B cell (primary cell): ENCODE data around the gene MUC12. TPM values are rescaled to one million over a fixed set of nuclear protein-coding genes. Genes with fewer than 3 reads are reported as not detected.

Experiments
- ATAC-seq: fragments of 200-7000 bp; cut with Tn5 transposase; one replicate; pipeline ENCODE4 v1.10.0; 2021; ENCODE audit warnings: low read depth, mild to moderate bottlenecking, moderate number of reproducible peaks, moderate library complexity
- CTCF ChIA-PET: fragments of 350-600 bp; sonication (Branson Sonifier 250); formaldehyde crosslinking; loops from one replicate; lab custom pipeline; 2021; ENCODE audit warnings: antibody characterized with exemption, inconsistent platforms; lab: Charles Lee
- POLR2A ChIA-PET: fragments of 350-600 bp; sonication (Branson Sonifier 250); formaldehyde crosslinking; loops from one replicate; lab custom pipeline; 2021; ENCODE audit warnings: antibody characterized with exemption; lab: Charles Lee
- DNase-seq: peaks from one replicate; pipeline ENCODE4 v3.0.0; 2013
- H2AFZ ChIP-seq: 2 replicates; pipeline ENCODE4 v1.6.1; 2012; ENCODE audit warnings: mild to moderate bottlenecking, low read depth, low read length; ENCODE audit not compliant: insufficient read depth, poor library complexity, severe bottlenecking
- H3K27ac ChIP-seq, 2 donors: 1 replicate in 1 of 2; 2 replicates in 1 of 2; pipeline ENCODE4 v1.5.1; 2012 to 2013; ENCODE audit warnings: low read length in 2 of 2, mild to moderate bottlenecking in 2 of 2, moderate library complexity in 1 of 2
- H3K27me3 ChIP-seq, 4 experiments: fragments of 200-600 bp in 1 of 4; sonication (generic) in 1 of 4; replicated peaks in 1 of 4; 1 replicate in 2 of 4; 2 replicates in 2 of 4; pipeline versions ENCODE4 v1.6.1 to v1.7.0; 2013 to 2016; ENCODE audit warnings: low read length in 3 of 4, mild to moderate bottlenecking in 2 of 4, mixed read lengths in 1 of 4, moderate library complexity in 1 of 4; ENCODE audit not compliant: insufficient read depth in 4 of 4, control insufficient read depth in 3 of 4; ENCODE audit errors: control extremely low read depth in 1 of 4
- H3K36me3 ChIP-seq, 2 experiments: replicated peaks in 1 of 2; 1 replicate in 1 of 2; 2 replicates in 1 of 2; pipeline versions ENCODE4 v1.6.1 to v1.7.1; 2013; ENCODE audit warnings: low read length in 1 of 2; ENCODE audit not compliant: insufficient read depth in 2 of 2, control insufficient read depth in 1 of 2; ENCODE audit errors: control extremely low read depth in 1 of 2, extremely low read depth in 1 of 2
- H3K4me1 ChIP-seq, 2 donors: fragments of 200-600 bp in 1 of 2; sonication (generic) in 1 of 2; 1 replicate in 1 of 2; 2 replicates in 1 of 2; pipeline versions ENCODE4 v1.5.1 to v1.6.1; 2013 to 2017; ENCODE audit warnings: low read length in 2 of 2; ENCODE audit not compliant: control insufficient read depth in 2 of 2, insufficient read depth in 2 of 2
- H3K4me2 ChIP-seq: replicated peaks from 2 replicates; pipeline ENCODE3; 2012; ENCODE audit warnings: mild to moderate bottlenecking, low read depth, low read length; ENCODE audit not compliant: poor library complexity, severe bottlenecking
- H3K4me3 ChIP-seq, 5 experiments: fragments of 200-600 bp in 1 of 5; sonication (generic) in 1 of 5; 1 replicate in 3 of 5; 2 replicates in 2 of 5; pipeline versions ENCODE4 v1.5.1 to v1.7.0; 2011 to 2016; ENCODE audit warnings: low read length in 4 of 5, mild to moderate bottlenecking in 4 of 5, low read depth in 2 of 5, control low read depth in 1 of 5, moderate library complexity in 1 of 5; ENCODE audit not compliant: insufficient read depth in 1 of 5; ENCODE audit errors: control extremely low read depth in 1 of 5, extremely low read depth in 1 of 5
- H3K79me2 ChIP-seq: fragments of 200-600 bp; sonication (generic); one replicate; pipeline ENCODE4 v1.6.0; 2016; ENCODE audit warnings: low read length; ENCODE audit not compliant: control insufficient read depth, insufficient read depth
- H3K9ac ChIP-seq: fragments of 200-600 bp; sonication (generic); 2 replicates; pipeline ENCODE4 v1.6.1; 2017; ENCODE audit warnings: mild to moderate bottlenecking, low read length, moderate library complexity
- H3K9me3 ChIP-seq, 3 donors: one replicate each; pipeline versions ENCODE4 v1.6.1 to v1.7.1; 2013; ENCODE audit warnings: low read length in 2 of 3; ENCODE audit not compliant: control insufficient read depth in 2 of 3, insufficient read depth in 1 of 3; ENCODE audit errors: control extremely low read depth in 1 of 3
- H4K20me1 ChIP-seq: 2 replicates; pipeline ENCODE4 v1.6.0; 2012; ENCODE audit warnings: mild to moderate bottlenecking, low read length; ENCODE audit not compliant: insufficient read depth, control insufficient read depth, poor library complexity, severe bottlenecking
- H3K27ac Mint-ChIP-seq: one replicate; pipeline ENCODE4 v1.8.0; 2021; ENCODE audit warnings: mixed read lengths
- H3K27me3 Mint-ChIP-seq: one replicate; pipeline ENCODE4 v1.8.0; 2021; ENCODE audit warnings: mixed read lengths
- H3K4me1 Mint-ChIP-seq: one replicate; pipeline ENCODE4 v1.8.0; 2021; ENCODE audit warnings: mixed read lengths
- H3K4me3 Mint-ChIP-seq: one replicate; pipeline ENCODE4 v1.8.0; 2021; ENCODE audit warnings: mixed read lengths
- H3K9me3 Mint-ChIP-seq: one replicate; pipeline ENCODE4 v1.8.0; 2022; ENCODE audit warnings: mixed read lengths; ENCODE audit not compliant: insufficient read depth
- EZH2 ChIP-seq: IDR thresholded peaks from 2 replicates; pipeline ENCODE4 v1.6.1; 2012; ENCODE audit warnings: borderline replicate concordance, low read depth, mild to moderate bottlenecking, moderate library complexity, low read length; ENCODE audit not compliant: insufficient read depth, poor library complexity, severe bottlenecking
- WGBS: methylation state at CpG from one replicate; pipeline ENCODE4 v1.1.5; 2013; ENCODE audit warnings: missing lambda C conversion rate; ENCODE audit not compliant: insufficient coverage; 5-methylcytosine and 5-hydroxymethylcytosine counted together
- intact Hi-C: fragments of 100-400 bp; cut with micrococcal nuclease; formaldehyde crosslinking; loops from one replicate; pipeline ENCODE4 v1.10.0; 2022
- polyA plus RNA-seq: library from polyadenylated mRNA; depleted of rRNA; stranded (reverse); fragments of >200 nt; gene quantifications from 2 replicates; pipeline ENCODE4 v1.2.3, GENCODE V29; 2012
- total RNA-seq, 2 donors: library from RNA; stranded (reverse); fragments of 120-200 nt in 1 of 2; gene quantifications; 1 replicate in 1 of 2; 2 replicates in 1 of 2; pipeline versions ENCODE4 v1.2.3 to v1.2.4, GENCODE V29; 2013 to 2022
- TF ChIP-seq, protein P1 (sequence below): fragments of 200-600 bp; IDR thresholded peaks from one replicate; pipeline ENCODE4 v1.8.0; 2022; ENCODE audit warnings: antibody characterized with exemption, mild to moderate bottlenecking

Gene MUC12
- total and polyA plus RNA-seq, 2 donors (not counting 1 experiment from before 2014, with no cell fraction given), result 0.81 TPM; not detected in 1

DNA sequence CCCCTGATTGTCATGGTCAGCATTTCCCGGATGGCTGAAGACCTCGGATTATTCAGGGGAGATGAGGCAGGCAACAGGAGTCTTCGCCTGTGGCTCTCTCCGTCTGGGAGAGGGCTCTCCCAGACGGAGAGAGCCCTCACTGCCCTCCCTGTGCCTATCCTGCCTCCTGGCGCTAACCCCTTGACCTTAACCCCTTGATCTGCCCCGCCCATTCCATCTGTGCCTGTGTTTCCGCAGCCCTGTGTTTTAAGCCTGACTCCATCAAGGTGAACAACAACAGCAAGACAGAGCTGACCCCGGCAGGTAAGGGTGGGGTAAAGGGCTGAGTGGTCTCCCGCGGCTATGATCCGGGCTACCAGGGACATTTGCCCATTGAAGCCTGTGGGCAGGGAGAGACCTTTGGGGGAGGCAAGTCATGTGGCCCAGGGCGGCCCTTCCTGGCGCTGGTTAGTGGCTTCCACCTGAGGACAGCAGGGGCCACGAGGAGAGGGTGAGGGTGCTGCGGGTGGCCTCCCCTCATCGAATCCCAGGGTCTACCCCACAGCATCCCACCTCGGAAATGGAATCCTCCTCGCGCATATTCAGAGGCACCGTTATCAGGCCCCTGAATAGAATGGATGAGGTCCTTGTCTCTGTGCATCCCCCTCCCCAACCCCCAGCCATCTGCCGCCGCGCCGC, 4.2 kb upstream of the MUC12 start:
- peak overlapping the region; percentile 68 for H2AFZ ChIP-seq
- H3K27me3 Mint-ChIP-seq, result peaks cover 54% of the 10 kb centered on the region

More for the DNA sequence above, 4.2 kb upstream of the MUC12 start:
- no peak for DNase-seq
- no peaks in the 10 kb centered on the region for H3K79me2 ChIP-seq
- Mint-ChIP-seq H3K9me3 (no peaks in the 10 kb centered on the region), H3K27ac (no peak overlapping the region), H3K4me3 (peak overlapping the region; percentile 85), H3K4me1 (peaks cover 21% of the 10 kb centered on the region)
- no peak overlapping the region for H3K27ac ChIP-seq
- ATAC-seq, result no peak
- peaks cover 21 to 28% of the 10 kb centered on the region in 2 donors for H3K4me1 ChIP-seq
- peak overlapping the region in 2 of 5 experiments; percentile 51 to 67 for H3K4me3 ChIP-seq
- ChIA-PET CTCF (no interaction called here), POLR2A (no interaction called here)
- WGBS, result 29% methylated on average over 25 of the region's 25 CpGs
- TF ChIP-seq EZH2, result no peak
- TF ChIP-seq, protein P1, sequence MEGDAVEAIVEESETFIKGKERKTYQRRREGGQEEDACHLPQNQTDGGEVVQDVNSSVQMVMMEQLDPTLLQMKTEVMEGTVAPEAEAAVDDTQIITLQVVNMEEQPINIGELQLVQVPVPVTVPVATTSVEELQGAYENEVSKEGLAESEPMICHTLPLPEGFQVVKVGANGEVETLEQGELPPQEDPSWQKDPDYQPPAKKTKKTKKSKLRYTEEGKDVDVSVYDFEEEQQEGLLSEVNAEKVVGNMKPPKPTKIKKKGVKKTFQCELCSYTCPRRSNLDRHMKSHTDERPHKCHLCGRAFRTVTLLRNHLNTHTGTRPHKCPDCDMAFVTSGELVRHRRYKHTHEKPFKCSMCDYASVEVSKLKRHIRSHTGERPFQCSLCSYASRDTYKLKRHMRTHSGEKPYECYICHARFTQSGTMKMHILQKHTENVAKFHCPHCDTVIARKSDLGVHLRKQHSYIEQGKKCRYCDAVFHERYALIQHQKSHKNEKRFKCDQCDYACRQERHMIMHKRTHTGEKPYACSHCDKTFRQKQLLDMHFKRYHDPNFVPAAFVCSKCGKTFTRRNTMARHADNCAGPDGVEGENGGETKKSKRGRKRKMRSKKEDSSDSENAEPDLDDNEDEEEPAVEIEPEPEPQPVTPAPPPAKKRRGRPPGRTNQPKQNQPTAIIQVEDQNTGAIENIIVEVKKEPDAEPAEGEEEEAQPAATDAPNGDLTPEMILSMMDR, result no peak
- intact Hi-C loops, result no loop called here
- no peaks in the 10 kb centered on the region for H3K36me3 ChIP-seq
- peak overlapping the region; percentile 55 for H3K9ac ChIP-seq
- peak overlapping the region; percentile 98 for H3K4me2 ChIP-seq
- no peaks in the 10 kb centered on the region for H4K20me1 ChIP-seq
- H3K27me3 ChIP-seq, result peaks cover 0 to 64% (median 35%) of the 10 kb centered on the region in 4 experiments
- H3K9me3 ChIP-seq, result peaks cover 0 to 36% (median 0%) of the 10 kb centered on the region in 3 donors
